ENCODE results near the gene CA14. TPM values are rescaled to one million over a fixed set of nuclear protein-coding genes. Genes with fewer than 3 reads are reported as not detected.
"Not testable (repeated sequence)": the region's sequence is repeated elsewhere in the genome, so short reads cannot be mapped to it uniquely, and the experiment has no call there.

The CA14 gene
- 0.11 TPM for polyA plus RNA-seq (2013, experiment 1 of 2; ENCODE audit: insufficient read length)
- polyA plus RNA-seq (2013, experiment 2 of 2; ENCODE audit: insufficient read length), result 0.12 TPM

- no peak for DNase-seq
Measured at GRCh38 chr1:150257624-150258585, at the start of gene CA14. Gene CA14 (plus strand): TSS chr1:150257774. CDS start chr1:150258129, 355 bp downstream.

- DNase-seq, result not testable (repeated sequence)
Measured at GRCh38 chr1:150208460-150208859, 49.1 kb upstream of the CA14 start.

GRCh38 chr1:150210091-150210490 lies 47.5 kb upstream of the CA14 start:
- no peak for DNase-seq

- no peak for DNase-seq
Measured at GRCh38 chr1:150210706-150211105, 46.9 kb upstream of the CA14 start.

GRCh38 chr1:150212070-150212469 lies 45.5 kb upstream of the CA14 start:
- DNase-seq, result no peak

- DNase-seq, result peak; percentile 92
Measured at GRCh38 chr1:150213170-150214098, 44.1 kb upstream of the CA14 start.

GRCh38 chr1:150214099-150214756 lies 43.3 kb upstream of the CA14 start:
- not testable (repeated sequence) for DNase-seq

GRCh38 chr1:150215855-150216254 lies 41.7 kb upstream of the CA14 start:
- not testable (repeated sequence) for DNase-seq

GRCh38 chr1:150221552-150221951 lies 36.0 kb upstream of the CA14 start:
- peak; percentile 48 for DNase-seq

- DNase-seq, result no peak
Measured at GRCh38 chr1:150224983-150225382, 32.6 kb upstream of the CA14 start.

GRCh38 chr1:150225546-150225945 lies 32.0 kb upstream of the CA14 start:
- DNase-seq, result no peak

- DNase-seq, result no peak
Measured at GRCh38 chr1:150226486-150226885, 31.1 kb upstream of the CA14 start.

- DNase-seq, result no peak
Measured at GRCh38 chr1:150227228-150227627, 30.3 kb upstream of the CA14 start.

GRCh38 chr1:150228246-150228645 lies 29.3 kb upstream of the CA14 start:
- DNase-seq, result not testable (repeated sequence)

- DNase-seq, result not testable (repeated sequence)
Measured at GRCh38 chr1:150232921-150233320, 24.7 kb upstream of the CA14 start.

- DNase-seq, result peak; percentile 6
Measured at GRCh38 chr1:150233359-150234308, 23.9 kb upstream of the CA14 start.

GRCh38 chr1:150234309-150234565 lies 23.3 kb upstream of the CA14 start:
- no peak for DNase-seq

- DNase-seq, result peak; percentile 78
Measured at GRCh38 chr1:150234566-150235293, 22.8 kb upstream of the CA14 start.

- peak; percentile 9 for DNase-seq
Measured at GRCh38 chr1:150235294-150235851, 22.2 kb upstream of the CA14 start.
